GM10266 (cell line): ENCODE data around the gene SLC9A7.

Experiments
- DNase-seq: peaks from one replicate; pipeline ENCODE4 v3.0.0; 2012; ENCODE audit errors: extremely low spot score
- CTCF ChIP-seq: IDR thresholded peaks from 2 replicates; pipeline ENCODE4 v1.5.1; 2012; ENCODE audit warnings: mild to moderate bottlenecking, low read depth; ENCODE audit not compliant: control insufficient read depth, insufficient read depth; ENCODE audit errors: missing control alignments

Gene SLC9A7

DNA sequence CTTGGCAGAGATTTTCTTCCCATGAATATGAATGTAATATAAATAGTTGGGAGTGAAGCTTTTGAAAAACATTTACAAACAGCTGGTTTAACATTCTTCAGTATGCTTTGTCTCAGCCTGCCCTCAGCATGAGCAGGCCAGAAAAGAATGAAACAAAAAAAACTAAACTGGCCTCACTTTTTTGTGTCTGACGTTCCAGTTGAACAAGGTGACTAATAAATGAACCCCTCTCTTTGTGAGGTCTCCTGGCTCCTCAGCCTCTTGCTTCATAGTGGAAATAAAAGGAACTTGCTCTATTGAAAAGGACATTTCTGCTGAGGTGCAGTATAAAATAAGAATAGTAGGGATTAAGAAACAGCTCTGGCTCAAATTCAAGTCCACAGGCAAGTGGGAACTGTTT, 176.0 kb downstream of the SLC9A7 start:
- no peak for DNase-seq
- TF ChIP-seq CTCF: no peak

DNA sequence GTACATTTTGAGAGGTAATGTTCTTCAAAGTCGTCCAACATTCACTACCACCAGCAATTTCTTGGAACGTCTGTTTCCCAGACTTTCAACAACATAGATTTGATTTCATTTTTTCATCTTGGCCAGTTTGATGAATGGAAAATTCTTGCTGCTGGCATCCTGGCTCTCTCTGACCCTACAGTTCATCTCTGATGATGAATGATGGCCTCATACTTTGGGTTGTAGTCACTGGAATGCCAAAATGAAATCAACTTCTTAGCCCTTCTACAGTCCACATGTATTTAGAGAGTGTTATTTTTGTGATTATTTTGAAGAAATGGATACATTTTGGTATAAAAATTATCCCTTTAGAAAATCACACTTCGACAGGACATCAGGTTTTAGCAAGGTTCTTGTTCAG, 176.6 kb downstream of the SLC9A7 start:
- DNase-seq: no peak
- TF ChIP-seq CTCF: no peak

DNA sequence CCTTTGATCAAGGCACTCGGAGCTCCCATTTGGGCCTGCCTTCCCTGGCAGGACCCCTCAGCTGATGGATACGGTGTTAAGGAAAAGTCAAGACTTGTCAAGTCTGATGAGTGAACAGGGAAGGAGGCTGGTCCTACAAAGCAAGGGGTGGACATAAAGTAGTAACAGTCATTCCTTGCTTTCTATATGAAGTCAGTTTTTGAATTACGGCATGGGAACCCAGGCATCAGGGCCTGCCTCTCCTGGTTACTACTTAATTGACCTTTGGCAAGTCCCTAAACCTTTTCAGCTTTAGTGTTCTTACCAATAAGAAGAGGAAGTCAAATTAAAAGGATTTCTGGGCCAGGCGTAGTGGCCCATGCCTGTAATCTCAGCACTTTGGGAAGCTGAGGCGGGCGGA, 178.3 kb downstream of the SLC9A7 start:
- no peak for TF ChIP-seq CTCF
- DNase-seq: no peak

DNA sequence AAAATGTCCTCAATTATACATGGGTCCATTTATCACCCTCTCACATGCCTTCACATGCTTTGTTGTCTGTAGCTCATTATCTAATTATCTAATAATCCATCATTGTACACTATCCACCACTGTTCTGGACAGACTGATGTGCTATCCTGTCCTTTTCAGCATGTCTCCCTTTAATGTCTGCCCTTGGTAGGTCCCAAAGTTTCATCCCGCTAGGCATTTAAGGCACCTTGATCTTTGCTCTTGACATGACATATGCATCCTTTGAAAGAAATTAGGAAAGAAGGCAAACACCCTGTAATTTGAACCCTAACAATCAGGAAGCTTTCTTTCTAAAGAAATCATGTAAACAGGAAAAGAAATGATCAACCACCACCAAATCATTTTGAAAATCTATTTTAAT, 179.7 kb downstream of the SLC9A7 start:
- no peak for TF ChIP-seq CTCF
- no peak for DNase-seq

DNA sequence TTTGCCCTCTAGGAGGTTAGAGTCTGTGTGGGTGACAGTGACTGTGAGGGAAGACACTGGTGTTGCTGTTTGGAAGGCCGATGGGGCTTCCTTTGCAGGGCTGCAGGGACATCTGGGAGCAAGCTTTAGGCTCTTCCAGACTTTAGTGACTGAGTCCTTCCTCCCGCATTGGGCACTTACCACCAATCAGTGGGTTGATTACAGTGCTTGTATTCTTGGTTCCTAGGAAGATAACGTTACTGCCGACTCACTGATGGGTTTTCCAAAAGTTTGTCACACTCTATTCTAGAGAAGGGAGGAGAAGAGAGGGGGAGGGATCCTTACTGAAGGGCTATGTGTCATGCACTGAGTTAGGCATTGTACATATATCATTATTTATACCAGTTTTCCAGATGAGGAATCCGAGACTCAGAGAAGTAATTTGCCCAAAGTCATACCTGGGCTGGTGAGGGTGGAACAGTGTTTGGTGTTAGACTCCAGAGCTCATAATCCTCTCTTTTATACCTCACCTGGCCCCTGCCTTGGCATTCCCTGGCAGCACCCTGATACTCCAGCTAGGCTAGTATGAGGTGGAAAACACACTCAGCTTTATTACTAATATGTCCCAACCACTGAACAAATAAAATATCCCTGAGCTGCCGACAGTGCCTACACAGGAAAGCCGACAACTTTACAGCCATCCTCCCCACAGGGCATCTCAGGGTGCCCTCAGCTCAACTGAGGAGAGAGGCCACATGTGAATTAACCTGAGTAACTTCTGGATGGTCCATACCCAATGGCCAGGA, 181.5 kb downstream of the SLC9A7 start:
- DNase-seq: no peak
- no peak for TF ChIP-seq CTCF

DNA sequence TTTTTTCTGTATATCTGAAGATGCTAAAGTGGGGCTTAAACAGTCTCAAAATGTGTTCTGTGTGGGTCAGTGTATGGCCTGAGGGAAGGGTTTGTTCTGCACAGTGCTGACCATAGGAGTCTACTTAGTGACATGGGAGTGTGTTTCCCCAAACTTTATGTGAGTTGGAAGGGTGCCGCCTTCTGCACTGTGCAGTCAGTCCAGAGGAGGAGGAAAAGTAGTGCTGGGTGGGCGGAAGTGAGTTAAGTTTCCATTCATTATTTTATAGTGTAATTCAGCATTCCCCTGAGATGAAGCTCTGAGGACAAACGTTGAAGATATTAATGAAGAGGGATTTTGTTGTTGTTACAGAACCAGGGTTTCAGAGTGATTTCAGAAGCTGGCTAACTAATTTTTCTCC, 182.5 kb downstream of the SLC9A7 start:
- no peak for DNase-seq
- TF ChIP-seq CTCF: no peak

DNA sequence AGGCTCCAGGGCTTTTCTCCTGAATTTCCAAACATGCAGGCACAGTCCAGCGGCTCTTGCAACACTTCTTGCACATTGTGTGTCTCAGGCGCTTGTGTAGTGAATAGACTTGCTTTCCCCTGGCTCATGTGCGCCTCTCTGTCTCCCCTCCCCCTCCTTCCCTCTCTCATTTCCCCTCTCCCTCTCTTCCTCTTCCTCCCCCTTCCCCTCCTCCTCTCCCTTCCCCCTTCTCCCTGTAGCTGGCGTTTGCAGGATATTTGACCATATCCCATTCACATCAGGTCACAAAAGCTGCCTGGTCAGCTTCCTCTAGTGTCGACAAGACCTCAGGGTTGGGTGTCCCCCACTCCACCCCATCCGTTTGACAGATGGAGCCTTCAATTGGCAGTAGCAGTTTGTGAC, 182.9 kb downstream of the SLC9A7 start:
- DNase-seq: no peak
- no peak for TF ChIP-seq CTCF
